H9 (cell line): ENCODE measurements around the gene SCYGR8. TPM values are rescaled to one million over a fixed set of nuclear protein-coding genes. Genes with fewer than 3 reads are reported as not detected.

Source experiments
- DNase-seq: peaks from one replicate; pipeline ENCODE4 v3.0.0-alpha.2; 2017
- H2AFZ ChIP-seq: one replicate; pipeline ENCODE4 v1.6.1; 2013; ENCODE audit warnings: mild to moderate bottlenecking, low read length, control low read depth, moderate library complexity
- H2AK5ac ChIP-seq: 2 replicates; pipeline ENCODE4 v1.6.1; 2013; ENCODE audit warnings: low read length, control low read depth, mixed read lengths; ENCODE audit not compliant: insufficient read length
- H2BK120ac ChIP-seq: one replicate; pipeline ENCODE4 v1.6.1; 2013; ENCODE audit warnings: low read depth, mild to moderate bottlenecking, low read length, control low read depth, inconsistent platforms; ENCODE audit not compliant: poor library complexity, severe bottlenecking
- H2BK12ac ChIP-seq: 2 replicates; pipeline ENCODE4 v1.6.1; 2013; ENCODE audit warnings: low read length, control low read depth, mixed read lengths, low read depth; ENCODE audit not compliant: insufficient read length
- H2BK15ac ChIP-seq: 2 replicates; pipeline ENCODE4 v1.6.1; 2013; ENCODE audit warnings: low read depth, low read length, control low read depth
- H2BK20ac ChIP-seq: one replicate; pipeline ENCODE4 v1.6.1; 2013; ENCODE audit warnings: low read depth, mild to moderate bottlenecking, low read length, control low read depth, inconsistent platforms; ENCODE audit not compliant: poor library complexity, severe bottlenecking
- H2BK5ac ChIP-seq: 2 replicates; pipeline ENCODE4 v1.6.1; 2013; ENCODE audit warnings: low read length, control low read depth, mixed read lengths; ENCODE audit not compliant: insufficient read length
- H3K14ac ChIP-seq: 2 replicates; pipeline ENCODE4 v1.6.1; 2013; ENCODE audit warnings: low read length, control low read depth; ENCODE audit not compliant: insufficient read depth
- H3K18ac ChIP-seq: 2 replicates; pipeline ENCODE4 v1.6.1; 2013; ENCODE audit warnings: low read depth, mild to moderate bottlenecking, mixed read lengths, low read length, control low read depth; ENCODE audit not compliant: insufficient read length
- H3K23ac ChIP-seq: 2 replicates; pipeline ENCODE4 v1.6.1; 2013; ENCODE audit warnings: low read length, control low read depth, mixed read lengths, low read depth; ENCODE audit not compliant: insufficient read length
- H3K23me2 ChIP-seq: 2 replicates; pipeline ENCODE4 v1.6.1; 2013; ENCODE audit warnings: low read depth, mild to moderate bottlenecking, mixed read lengths, low read length, control low read depth; ENCODE audit not compliant: insufficient read length, poor library complexity, severe bottlenecking
- H3K27ac ChIP-seq: 2 replicates; pipeline ENCODE4 v1.5.1; 2013; ENCODE audit warnings: low read length, control low read depth, mixed read lengths, low read depth; ENCODE audit not compliant: insufficient read length
- H3K27me3 ChIP-seq: 2 replicates; pipeline ENCODE4 v1.6.1; 2013; ENCODE audit warnings: low read length, control low read depth, inconsistent platforms; ENCODE audit not compliant: insufficient read depth
- H3K4ac ChIP-seq: 2 replicates; pipeline ENCODE4 v1.6.1; 2013; ENCODE audit warnings: low read depth, mild to moderate bottlenecking, control low read depth, inconsistent platforms, low read length, moderate library complexity
- H3K4me1 ChIP-seq: 2 replicates; pipeline ENCODE4 v1.6.1; 2013; ENCODE audit warnings: low read length, control low read depth, inconsistent platforms; ENCODE audit not compliant: insufficient read depth
- H3K4me2 ChIP-seq: 2 replicates; pipeline ENCODE4 v1.6.1; 2013; ENCODE audit warnings: low read length, control low read depth, mixed read lengths; ENCODE audit not compliant: insufficient read length, insufficient read depth
- H3K56ac ChIP-seq: 2 replicates; pipeline ENCODE4 v1.6.1; 2013; ENCODE audit warnings: low read depth, mild to moderate bottlenecking, mixed read lengths, low read length, control low read depth; ENCODE audit not compliant: insufficient read length
- H3K79me1 ChIP-seq: 2 replicates; pipeline ENCODE4 v1.6.1; 2013; ENCODE audit warnings: low read depth, mild to moderate bottlenecking, moderate library complexity, low read length, control low read depth, inconsistent platforms; ENCODE audit not compliant: insufficient read depth, poor library complexity, severe bottlenecking
- H3K79me2 ChIP-seq: 2 replicates; pipeline ENCODE4 v1.6.1; 2013; ENCODE audit warnings: low read length, control low read depth, inconsistent platforms; ENCODE audit not compliant: insufficient read depth
- H3K9ac ChIP-seq: 2 replicates; pipeline ENCODE4 v1.6.1; 2013; ENCODE audit warnings: low read length, control low read depth, mixed read lengths; ENCODE audit not compliant: insufficient read length; ENCODE audit errors: extremely low read depth
- H3K9me3 ChIP-seq: one replicate; pipeline ENCODE4 v1.6.1; 2013; ENCODE audit warnings: low read depth, low read length, inconsistent platforms; ENCODE audit not compliant: control insufficient read depth
- H3T11ph ChIP-seq: one replicate; pipeline ENCODE4 v1.6.1; 2013; ENCODE audit warnings: mild to moderate bottlenecking, low read length, control low read depth, inconsistent platforms
- H4K20me1 ChIP-seq: one replicate; pipeline ENCODE4 v1.6.1; 2013; ENCODE audit not compliant: control insufficient read depth, insufficient read length, insufficient read depth
- H4K5ac ChIP-seq: 2 replicates; pipeline ENCODE4 v1.6.1; 2013; ENCODE audit warnings: low read depth, mild to moderate bottlenecking, mixed read lengths, low read length, control low read depth; ENCODE audit not compliant: insufficient read length
- H4K8ac ChIP-seq: replicated peaks from 2 replicates; pipeline ENCODE4 v1.6.1; 2013; ENCODE audit warnings: low read length, control low read depth, mixed read lengths, low read depth; ENCODE audit not compliant: insufficient read length
- H4K91ac ChIP-seq: 2 replicates; pipeline ENCODE4 v1.6.1; 2013; ENCODE audit warnings: low read depth, mild to moderate bottlenecking, moderate library complexity, mixed read lengths, low read length, control low read depth; ENCODE audit not compliant: insufficient read length
- H3K27ac Mint-ChIP-seq, 3 experiments: 2 replicates in 2 of 3; 3 replicates in 1 of 3; pipeline ENCODE4 v1.8.0; 2020 to 2021; ENCODE audit warnings: mixed read lengths in 3 of 3, mild to moderate bottlenecking in 1 of 3, moderate library complexity in 1 of 3
- H3K27me3 Mint-ChIP-seq: 2 replicates; pipeline ENCODE4 v1.8.0; 2021; ENCODE audit warnings: low read depth, mild to moderate bottlenecking, moderate library complexity, mixed read lengths
- H3K36me3 Mint-ChIP-seq, 3 experiments: 2 replicates in 2 of 3; 3 replicates in 1 of 3; pipeline ENCODE4 v1.8.0; 2020 to 2021; ENCODE audit warnings: low read depth in 3 of 3, mixed read lengths in 3 of 3; ENCODE audit not compliant: insufficient read depth in 1 of 3
- H3K4me1 Mint-ChIP-seq, 2 experiments: 2 replicates each; pipeline ENCODE4 v1.8.0; 2020; ENCODE audit warnings: mixed read lengths in 2 of 2
- H3K4me3 Mint-ChIP-seq, 2 experiments: 2 replicates in 1 of 2; 3 replicates in 1 of 2; pipeline ENCODE4 v1.8.0; 2020 to 2021; ENCODE audit warnings: mild to moderate bottlenecking in 2 of 2, mixed read lengths in 2 of 2, moderate library complexity in 1 of 2
- H3K9me3 Mint-ChIP-seq, 2 experiments: 2 replicates in 1 of 2; 3 replicates in 1 of 2; pipeline ENCODE4 v1.8.0; 2020; ENCODE audit warnings: mild to moderate bottlenecking in 2 of 2, mixed read lengths in 2 of 2, moderate library complexity in 1 of 2
- WGBS: extraction: QIAGEN DNeasy Blood & Tissue Kit; methylation state at CpG from one replicate; pipeline ENCODE4 v1.1.7; 2013; ENCODE audit warnings: missing lambda C conversion rate, low lambda C conversion rate, mixed read lengths; ENCODE audit not compliant: insufficient read length; ENCODE audit errors: extremely low coverage; 5-methylcytosine and 5-hydroxymethylcytosine counted together
- total RNA-seq: library from RNA; stranded (reverse); gene quantifications from 2 replicates; pipeline ENCODE4 v1.2.1, GENCODE V29; 2021
- TF ChIP-seq, protein P1 (sequence below): fragments of 200-600 bp; sonication (generic); conservative IDR thresholded peaks from 3 replicates; pipeline ENCODE4 v1.8.0; 2021; ENCODE audit warnings: antibody characterized with exemption, mild to moderate bottlenecking

Gene SCYGR8
- total RNA-seq, 1 experiment from 2014 or later = not detected

DNA sequence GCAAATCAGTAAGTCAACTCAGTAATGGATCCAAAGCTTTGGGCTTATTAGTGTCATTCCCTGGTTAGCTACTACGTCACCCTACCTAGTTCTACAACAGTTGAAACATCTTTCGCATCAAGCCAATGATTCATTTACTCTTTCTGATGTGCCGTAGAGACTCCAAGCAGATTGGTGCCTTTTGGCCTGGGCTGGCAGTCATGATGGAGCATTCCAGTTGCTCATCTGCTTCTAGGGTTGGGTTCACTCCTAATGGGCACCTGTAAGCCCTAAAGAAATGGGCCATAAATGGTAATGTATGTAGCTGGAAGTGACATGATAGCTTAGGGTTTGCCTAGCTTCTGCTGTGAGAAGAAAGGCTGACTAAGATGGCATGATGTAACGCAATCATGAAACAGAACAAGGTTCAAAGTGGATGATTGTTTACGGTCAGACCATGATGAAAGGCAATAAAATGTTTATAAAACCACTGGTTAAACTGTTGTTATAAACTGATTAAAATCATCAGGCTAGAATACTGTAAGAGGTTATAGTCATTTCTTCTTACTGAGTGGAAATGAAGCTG is 47.5 kb downstream of the SCYGR8 start:
- no CpG with 5 or more reads among the region's 5 CpGs for WGBS
- Histone ChIP-seq H2BK12ac (no peak overlapping the region), H2BK5ac (no peak overlapping the region), H4K91ac (no peak overlapping the region), H4K20me1 (no peaks in the 10 kb centered on the region), H3K4me1 (no peaks in the 10 kb centered on the region), H3K79me2 (no peaks in the 10 kb centered on the region), H2AK5ac (no peak overlapping the region), H3K79me1 (no peaks in the 10 kb centered on the region), H2BK20ac (no peak overlapping the region), H3K18ac (no peak overlapping the region), H2BK120ac (no peak overlapping the region), H3K23ac (no peak overlapping the region), H3K9me3 (no peaks in the 10 kb centered on the region), H2BK15ac (no peak overlapping the region), H3K56ac (no peak overlapping the region), H3K27ac (no peak overlapping the region), H3K27me3 (no peaks in the 10 kb centered on the region), H4K8ac (no peak overlapping the region), H3K9ac (no peak overlapping the region), H3K23me2 (no peaks in the 10 kb centered on the region), H3K4me2 (no peak overlapping the region), H3K4ac (no peak overlapping the region), H3T11ph (no peak overlapping the region), H2AFZ (no peak overlapping the region), H4K5ac (no peak overlapping the region), H3K14ac (no peak overlapping the region)
- no peaks in the 10 kb centered on the region for H3K4me1 Mint-ChIP-seq
- H3K4me3 Mint-ChIP-seq = no peak overlapping the region
- no peak for DNase-seq
- no peaks in the 10 kb centered on the region for H3K36me3 Mint-ChIP-seq
- H3K9me3 Mint-ChIP-seq = no peaks in the 10 kb centered on the region; a peak in 1 of 5 replicates
- no peak overlapping the region for H3K27ac Mint-ChIP-seq
- H3K27me3 Mint-ChIP-seq = no peaks in the 10 kb centered on the region
- TF ChIP-seq, protein P1, sequence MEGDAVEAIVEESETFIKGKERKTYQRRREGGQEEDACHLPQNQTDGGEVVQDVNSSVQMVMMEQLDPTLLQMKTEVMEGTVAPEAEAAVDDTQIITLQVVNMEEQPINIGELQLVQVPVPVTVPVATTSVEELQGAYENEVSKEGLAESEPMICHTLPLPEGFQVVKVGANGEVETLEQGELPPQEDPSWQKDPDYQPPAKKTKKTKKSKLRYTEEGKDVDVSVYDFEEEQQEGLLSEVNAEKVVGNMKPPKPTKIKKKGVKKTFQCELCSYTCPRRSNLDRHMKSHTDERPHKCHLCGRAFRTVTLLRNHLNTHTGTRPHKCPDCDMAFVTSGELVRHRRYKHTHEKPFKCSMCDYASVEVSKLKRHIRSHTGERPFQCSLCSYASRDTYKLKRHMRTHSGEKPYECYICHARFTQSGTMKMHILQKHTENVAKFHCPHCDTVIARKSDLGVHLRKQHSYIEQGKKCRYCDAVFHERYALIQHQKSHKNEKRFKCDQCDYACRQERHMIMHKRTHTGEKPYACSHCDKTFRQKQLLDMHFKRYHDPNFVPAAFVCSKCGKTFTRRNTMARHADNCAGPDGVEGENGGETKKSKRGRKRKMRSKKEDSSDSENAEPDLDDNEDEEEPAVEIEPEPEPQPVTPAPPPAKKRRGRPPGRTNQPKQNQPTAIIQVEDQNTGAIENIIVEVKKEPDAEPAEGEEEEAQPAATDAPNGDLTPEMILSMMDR = no peak

Other genes starting within 250 kb of the SCYGR8 start
- not detected in 2 replicates for gene SCYGR2, start 147.0 kb upstream of the SCYGR8 start, total RNA-seq
- gene SCYGR3, start 131.1 kb upstream of the SCYGR8 start, total RNA-seq = not detected in 2 replicates
- gene SCYGR4, start 128.4 kb upstream of the SCYGR8 start, total RNA-seq = not detected in 2 replicates
- not detected in 2 replicates for gene SCYGR5, start 79.1 kb upstream of the SCYGR8 start, total RNA-seq
- gene SLC19A3, start 27.9 kb upstream of the SCYGR8 start, total RNA-seq = 1.8 and 2.3 TPM in 2 replicates
- gene SCYGR6, start 21.1 kb upstream of the SCYGR8 start, total RNA-seq = not detected in 2 replicates
- gene SCYGR7, start 17.6 kb upstream of the SCYGR8 start, total RNA-seq = not detected in 2 replicates
- not detected in 2 replicates for gene CCL20, start 67.9 kb downstream of the SCYGR8 start, total RNA-seq
- 0.37 TPM in 1 of 2 replicates, not detected in the other for gene DAW1, start 125.7 kb downstream of the SCYGR8 start, total RNA-seq